HG03378 (cell line): Measurements from ENCODE around the gene PIK3CA.

Source experiments
- ATAC-seq: cut with Tn5 transposase; IDR thresholded peaks from one replicate; pipeline ENCODE4 v1.9.1; 2021; ENCODE audit warnings: mild to moderate bottlenecking, moderate library complexity; ENCODE audit not compliant: unreplicated experiment

PIK3CA gene

GRCh38 chr3:179156775-179157174 is 8.6 kb downstream of the PIK3CA start:
- no peak for ATAC-seq

- ATAC-seq: peak; percentile 75
These were observed 10.3 kb downstream of the PIK3CA start for GRCh38 chr3:179158336-179159039.

GRCh38 chr3:179163503-179163902 is 15.3 kb downstream of the PIK3CA start:
- no peak for ATAC-seq

GRCh38 chr3:179164857-179165256 is 16.7 kb downstream of the PIK3CA start:
- no peak for ATAC-seq

GRCh38 chr3:179166561-179167201 is 18.5 kb downstream of the PIK3CA start:
- ATAC-seq: peak; percentile 60

GRCh38 chr3:179168918-179169317 is 20.8 kb downstream of the PIK3CA start:
- ATAC-seq: no peak

- no peak for ATAC-seq
These were observed 24.4 kb downstream of the PIK3CA start for GRCh38 chr3:179172546-179172945.

GRCh38 chr3:179174316-179174715 is 26.2 kb downstream of the PIK3CA start:
- peak; percentile 60 for ATAC-seq

GRCh38 chr3:179174898-179175297 is 26.7 kb downstream of the PIK3CA start:
- peak; percentile 59 for ATAC-seq

- ATAC-seq: no peak
These were observed 27.2 kb downstream of the PIK3CA start for GRCh38 chr3:179175358-179175757.

- no peak for ATAC-seq
These were observed 29.5 kb downstream of the PIK3CA start for GRCh38 chr3:179177611-179178010.

GRCh38 chr3:179179256-179179655 is 31.1 kb downstream of the PIK3CA start:
- ATAC-seq: no peak

GRCh38 chr3:179179979-179180759 is 32.0 kb downstream of the PIK3CA start:
- no peak for ATAC-seq

- ATAC-seq: peak; percentile 69
These were observed 32.9 kb downstream of the PIK3CA start for GRCh38 chr3:179181021-179181472.

- ATAC-seq: no peak
These were observed 33.9 kb downstream of the PIK3CA start for GRCh38 chr3:179181993-179182551.

- ATAC-seq: no peak
These were observed 34.7 kb downstream of the PIK3CA start for GRCh38 chr3:179182902-179183301.

GRCh38 chr3:179184826-179185225 is 36.7 kb downstream of the PIK3CA start:
- no peak for ATAC-seq

- ATAC-seq: no peak
These were observed 38.3 kb downstream of the PIK3CA start for GRCh38 chr3:179186426-179186825.

GRCh38 chr3:179189759-179190158 is 41.6 kb downstream of the PIK3CA start:
- ATAC-seq: no peak

- no peak for ATAC-seq
These were observed 42.4 kb downstream of the PIK3CA start for GRCh38 chr3:179190581-179190980.

- ATAC-seq: no peak
These were observed 44.4 kb downstream of the PIK3CA start for GRCh38 chr3:179192542-179192941.
